HEK293T (cell line): ENCODE measurements around the gene ST8SIA2.

Source experiments
- CTCF ChIA-PET: fragments of 350-600 bp; formaldehyde crosslinking; extraction: SDS; loops from one replicate; lab custom pipeline; 2021; ENCODE audit warnings: antibody characterized with exemption, inconsistent platforms; lab: Yijun Ruan, JAX
- POLR2A ChIA-PET: fragments of 350-600 bp; formaldehyde crosslinking; extraction: SDS; loops from one replicate; lab custom pipeline; 2020; ENCODE audit warnings: antibody characterized with exemption, inconsistent platforms; lab: Yijun Ruan, JAX
- DNase-seq: peaks from one replicate; pipeline ENCODE4 v3.0.0; 2012; ENCODE audit warnings: mixed read lengths; ENCODE audit errors: extremely low spot score
- ARNT ChIP-seq: fragments of 450-650 bp; IDR thresholded peaks from 2 replicates; pipeline ENCODE4 v1.6.1; 2017; ENCODE audit warnings: mild to moderate bottlenecking
- BHLHE40 ChIP-seq: fragments of 450-650 bp; IDR thresholded peaks from 2 replicates; pipeline ENCODE4 v1.6.1; 2016; ENCODE audit warnings: mild to moderate bottlenecking, moderate library complexity, borderline replicate concordance
- CTBP1 ChIP-seq: fragments of 450-650 bp; IDR thresholded peaks from 2 replicates; pipeline ENCODE4 v1.6.1; 2016; ENCODE audit warnings: borderline replicate concordance
- ELF4 ChIP-seq: fragments of 450-650 bp; IDR thresholded peaks from 2 replicates; pipeline ENCODE4 v1.6.1; 2017; ENCODE audit warnings: antibody characterized with exemption
- FOXA1 ChIP-seq: fragments of 450-650 bp; IDR thresholded peaks from 2 replicates; pipeline ENCODE4 v1.6.1; 2016; ENCODE audit warnings: mild to moderate bottlenecking
- FOXK2 ChIP-seq: fragments of 450-650 bp; IDR thresholded peaks from 2 replicates; pipeline ENCODE4 v1.6.1; 2016; ENCODE audit warnings: mild to moderate bottlenecking
- FOXM1 ChIP-seq: fragments of 450-650 bp; IDR thresholded peaks from 2 replicates; pipeline ENCODE4 v1.6.1; 2017; ENCODE audit warnings: mild to moderate bottlenecking, borderline replicate concordance
- HDGF ChIP-seq: fragments of 450-650 bp; IDR thresholded peaks from 2 replicates; pipeline ENCODE4 v1.6.1; 2017; ENCODE audit warnings: antibody characterized with exemption, borderline replicate concordance
- L3MBTL2 ChIP-seq: fragments of 450-650 bp; conservative IDR thresholded peaks from 2 replicates; pipeline ENCODE4 v1.6.1; 2016; ENCODE audit warnings: mild to moderate bottlenecking
- LEF1 ChIP-seq: fragments of 450-650 bp; IDR thresholded peaks from 2 replicates; pipeline ENCODE4 v1.6.1; 2017; ENCODE audit warnings: mild to moderate bottlenecking, borderline replicate concordance
- NFRKB ChIP-seq: fragments of 450-650 bp; IDR thresholded peaks from 2 replicates; pipeline ENCODE4 v1.6.1; 2016; ENCODE audit warnings: mild to moderate bottlenecking, moderate library complexity
- PKNOX1 ChIP-seq: fragments of 450-650 bp; IDR thresholded peaks from 2 replicates; pipeline ENCODE4 v1.6.1; 2016
- SP1 ChIP-seq: fragments of 450-650 bp; IDR thresholded peaks from 2 replicates; pipeline ENCODE4 v1.6.1; 2017
- SUZ12 ChIP-seq: fragments of 450-650 bp; IDR thresholded peaks from 2 replicates; pipeline ENCODE4 v1.6.1; 2016; ENCODE audit warnings: mild to moderate bottlenecking
- TARDBP ChIP-seq: fragments of 450-650 bp; IDR thresholded peaks from 2 replicates; pipeline ENCODE4 v1.6.1; 2016
- ZNF384 ChIP-seq: fragments of 450-650 bp; IDR thresholded peaks from 2 replicates; pipeline ENCODE4 v1.6.1; 2016

The ST8SIA2 gene

DNA sequence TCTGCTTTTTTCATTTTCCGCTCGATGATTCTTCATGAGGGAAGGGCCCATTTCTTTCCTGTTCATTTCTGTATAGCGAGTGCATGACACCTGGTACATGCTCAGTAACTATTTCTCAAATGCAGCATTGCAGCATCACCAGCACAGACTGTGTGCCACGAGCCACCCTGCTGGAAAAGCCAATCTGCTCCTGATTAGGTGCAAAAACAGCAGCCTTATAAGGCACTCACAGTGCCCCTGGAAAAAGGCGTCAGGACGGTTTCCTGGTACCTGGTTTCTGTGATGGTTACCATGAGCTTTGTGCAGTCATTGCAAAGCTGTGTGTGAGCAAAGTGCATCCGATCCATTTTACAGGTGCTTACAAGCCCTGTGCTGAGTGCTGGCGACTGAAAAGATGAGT lies 15.8 kb downstream of the ST8SIA2 start:
- TF ChIP-seq ARNT = no peak
- TF ChIP-seq PKNOX1 = no peak
- TF ChIP-seq TARDBP = no peak
- no peak for TF ChIP-seq FOXK2
- no peak for TF ChIP-seq NFRKB
- no peak for TF ChIP-seq ELF4
- TF ChIP-seq L3MBTL2 = no peak
- TF ChIP-seq SP1 = no peak
- TF ChIP-seq CTBP1 = no peak
- TF ChIP-seq FOXA1 = no peak
- no peak for TF ChIP-seq SUZ12
- no peak for TF ChIP-seq HDGF
- no peak for TF ChIP-seq BHLHE40
- TF ChIP-seq LEF1 = no peak
- no peak for TF ChIP-seq ZNF384
- no peak for TF ChIP-seq FOXM1
- ChIA-PET CTCF (no interaction called here), POLR2A (no interaction called here)
- no peak for DNase-seq

- no peak for TF ChIP-seq FOXK2
- TF ChIP-seq L3MBTL2 = no peak
- no peak for TF ChIP-seq ZNF384
- TF ChIP-seq SUZ12 = no peak
- no peak for TF ChIP-seq ELF4
- TF ChIP-seq HDGF = no peak
- TF ChIP-seq CTBP1 = no peak
- no peak for TF ChIP-seq PKNOX1
- no peak for TF ChIP-seq ARNT
- TF ChIP-seq FOXM1 = no peak
- no peak for TF ChIP-seq SP1
- no peak for TF ChIP-seq NFRKB
- TF ChIP-seq FOXA1 = no peak
- no peak for TF ChIP-seq BHLHE40
- no peak for TF ChIP-seq TARDBP
- DNase-seq = no peak
- ChIA-PET CTCF (interaction anchor here (1.2 kb wide), 1 partner anchor 19 kb away, joined by 3 read pairs; no protein-coding TSS in a partner anchor), POLR2A (no interaction called here)
These were observed 16.9 kb downstream of the ST8SIA2 start for GRCh38 chr15:92410537-92410936.

GRCh38 chr15:92411256-92411655 lies 17.6 kb downstream of the ST8SIA2 start:
- DNase-seq = no peak
- CTCF ChIA-PET = interaction anchor here (1.2 kb wide), 1 partner anchor 20 kb away, joined by 3 read pairs; no protein-coding TSS in a partner anchor
- TF ChIP-seq FOXA1 (no peak), HDGF (no peak), FOXK2 (no peak), ELF4 (no peak), LEF1 (no peak), SUZ12 (no peak), FOXM1 (no peak), ARNT (no peak), CTBP1 (no peak), L3MBTL2 (no peak), NFRKB (no peak), ZNF384 (no peak)
- POLR2A ChIA-PET = no interaction called here

DNA sequence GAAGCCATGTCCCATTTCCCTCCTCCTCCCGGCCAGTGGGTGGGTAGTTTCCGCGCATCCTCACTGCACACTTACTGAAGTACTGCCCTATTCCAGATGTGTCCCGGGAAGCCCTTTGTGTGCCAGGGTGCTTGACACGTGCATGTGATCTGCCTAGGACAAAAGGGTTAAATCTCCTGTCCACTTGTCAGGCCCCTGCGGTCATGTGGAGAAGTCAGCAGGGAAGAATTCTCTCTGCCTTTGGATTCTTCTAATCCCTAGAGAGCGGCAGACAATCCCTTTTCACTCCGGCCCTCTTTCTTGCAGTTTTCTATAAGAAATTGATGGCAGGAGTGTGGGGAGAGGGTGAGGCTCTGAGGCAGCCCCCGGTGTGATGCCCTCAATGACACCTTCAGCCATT lies 19.8 kb downstream of the ST8SIA2 start:
- ChIA-PET POLR2A (no interaction called here), CTCF (no interaction called here)
- TF ChIP-seq HDGF = no peak
- no peak for TF ChIP-seq TARDBP
- no peak for TF ChIP-seq FOXM1
- no peak for TF ChIP-seq LEF1
- TF ChIP-seq NFRKB = no peak
- TF ChIP-seq BHLHE40 = no peak
- no peak for TF ChIP-seq FOXK2
- TF ChIP-seq ZNF384 = no peak
- no peak for TF ChIP-seq ARNT
- no peak for TF ChIP-seq FOXA1
- TF ChIP-seq CTBP1 = no peak
- TF ChIP-seq ELF4 = no peak
- TF ChIP-seq SP1 = no peak
- TF ChIP-seq SUZ12 = no peak
- TF ChIP-seq L3MBTL2 = no peak
- TF ChIP-seq PKNOX1 = no peak
- DNase-seq = no peak

GRCh38 chr15:92415639-92416297 lies 22.1 kb downstream of the ST8SIA2 start:
- TF ChIP-seq SP1 (no peak), FOXM1 (no peak), ARNT (no peak), FOXA1 (no peak), LEF1 (no peak), SUZ12 (no peak), CTBP1 (no peak), FOXK2 (no peak), HDGF (no peak), PKNOX1 (no peak), NFRKB (no peak), TARDBP (no peak), L3MBTL2 (no peak), ELF4 (no peak), ZNF384 (no peak), BHLHE40 (no peak)
- ChIA-PET CTCF (no interaction called here), POLR2A (no interaction called here)
- no peak for DNase-seq
